Lung microvascular endothelial cell (primary cell): Measurements from ENCODE around the gene PIK3R5. TPM values are rescaled to one million over a fixed set of nuclear protein-coding genes. Genes with fewer than 3 reads are reported as not detected.

ENCODE experiments used
- DNase-seq, 2 donors: peaks; one replicate each; pipeline versions ENCODE4 v3.0.0 to v3.0.0-alpha.2; 2010; ENCODE audit warnings: low read depth in 2 of 2
- total RNA-seq: library from RNA; depleted of rRNA; stranded (reverse); fragments of >200 nt; gene quantifications from 2 replicates; pipeline ENCODE4 v1.2.1, GENCODE V29; 2014

PIK3R5 gene
- total RNA-seq, 1 donor from 2014 or later: not detected

DNA sequence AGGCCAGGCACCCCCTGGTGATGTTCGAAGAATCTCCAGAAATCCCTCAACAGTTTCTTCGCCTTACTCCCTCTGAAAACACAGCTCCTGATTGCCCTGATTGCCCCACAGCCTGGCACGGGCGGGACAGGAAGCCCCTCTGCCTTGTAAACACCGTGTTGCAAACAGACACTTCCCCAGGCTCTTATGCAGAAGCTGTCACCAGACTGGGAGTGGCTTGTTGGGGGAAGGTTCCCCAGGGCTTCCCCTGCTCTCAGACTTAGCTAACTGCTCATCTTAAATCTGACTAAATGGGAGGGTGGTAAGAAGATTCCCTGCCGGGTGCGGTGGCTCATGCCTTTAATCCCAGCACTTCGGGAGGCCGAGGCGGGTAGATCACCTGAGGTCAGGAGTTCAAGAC, 11.2 kb downstream of the PIK3R5 start:
- DNase-seq: no peak

DNA sequence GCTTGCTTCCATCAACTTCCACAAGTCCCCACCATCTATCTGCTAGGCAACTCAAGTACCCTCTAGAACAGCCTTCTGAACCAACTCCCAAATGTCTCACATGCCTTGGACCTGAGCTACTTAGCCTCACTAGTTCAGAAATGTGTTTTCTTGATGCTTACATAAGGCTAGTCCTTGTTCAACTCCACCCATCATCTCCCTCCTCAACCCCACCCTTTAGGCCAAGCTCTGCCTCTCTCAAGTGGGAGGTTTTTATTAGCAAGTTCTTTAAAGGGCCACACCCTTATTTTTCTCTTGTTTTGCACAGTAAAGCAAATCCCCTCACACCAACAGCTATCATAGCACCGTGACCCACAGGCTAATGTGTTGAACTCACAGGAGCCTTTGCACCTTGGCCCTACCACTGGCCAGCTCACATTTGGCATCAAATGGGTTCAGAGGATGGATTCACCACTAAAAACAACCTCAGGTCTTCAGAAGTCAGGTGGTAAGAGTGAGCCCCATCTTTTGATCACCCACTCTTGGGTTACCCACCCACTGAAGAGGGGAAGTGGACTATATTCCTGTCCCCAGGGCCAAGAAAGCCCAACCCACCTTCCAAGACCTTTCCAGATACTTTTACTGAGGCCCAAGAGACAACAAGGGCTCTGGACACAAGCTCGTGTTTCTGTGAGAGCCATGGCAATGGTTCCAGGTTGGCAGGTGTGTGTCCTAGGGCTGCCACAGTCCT, 12.2 kb downstream of the PIK3R5 start:
- no peak for DNase-seq

DNA sequence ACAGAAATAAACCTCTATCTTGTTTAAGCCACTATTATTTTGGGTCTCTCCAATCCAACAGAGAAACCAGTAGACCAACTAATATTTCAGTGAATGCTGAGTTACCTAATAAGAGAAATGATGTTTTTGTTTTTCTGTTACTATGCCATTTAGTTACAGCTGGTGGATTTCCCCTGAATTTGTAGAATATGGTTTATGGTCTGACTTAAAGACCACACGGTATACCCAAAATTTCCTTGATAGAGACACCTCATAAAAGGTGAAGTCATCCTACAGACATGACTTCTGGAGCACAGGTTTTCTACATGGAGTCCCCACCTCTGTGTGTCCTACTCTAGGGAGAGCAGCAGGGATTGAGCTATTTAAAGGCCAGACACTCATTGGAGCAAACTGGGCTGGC, 13.3 kb downstream of the PIK3R5 start:
- no peak for DNase-seq

DNA sequence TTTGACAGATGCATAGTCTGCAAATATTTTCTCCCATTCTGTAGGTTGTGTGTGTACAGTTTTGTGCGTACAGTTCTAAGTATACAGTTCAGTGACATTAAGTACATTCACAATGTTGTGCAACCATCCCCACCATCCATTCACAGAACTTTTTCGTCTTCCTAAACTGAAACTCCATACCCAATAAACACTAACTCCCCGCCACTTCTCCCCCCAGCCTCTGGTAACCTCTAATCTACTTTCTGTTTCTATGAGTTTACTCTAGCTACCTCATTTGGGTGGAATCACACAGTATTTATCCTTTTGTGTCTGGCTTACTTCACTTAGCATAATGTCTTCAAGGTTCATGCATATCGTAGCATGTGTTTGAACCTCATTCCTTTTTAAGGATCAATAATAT, 14.3 kb downstream of the PIK3R5 start:
- no peak for DNase-seq

DNA sequence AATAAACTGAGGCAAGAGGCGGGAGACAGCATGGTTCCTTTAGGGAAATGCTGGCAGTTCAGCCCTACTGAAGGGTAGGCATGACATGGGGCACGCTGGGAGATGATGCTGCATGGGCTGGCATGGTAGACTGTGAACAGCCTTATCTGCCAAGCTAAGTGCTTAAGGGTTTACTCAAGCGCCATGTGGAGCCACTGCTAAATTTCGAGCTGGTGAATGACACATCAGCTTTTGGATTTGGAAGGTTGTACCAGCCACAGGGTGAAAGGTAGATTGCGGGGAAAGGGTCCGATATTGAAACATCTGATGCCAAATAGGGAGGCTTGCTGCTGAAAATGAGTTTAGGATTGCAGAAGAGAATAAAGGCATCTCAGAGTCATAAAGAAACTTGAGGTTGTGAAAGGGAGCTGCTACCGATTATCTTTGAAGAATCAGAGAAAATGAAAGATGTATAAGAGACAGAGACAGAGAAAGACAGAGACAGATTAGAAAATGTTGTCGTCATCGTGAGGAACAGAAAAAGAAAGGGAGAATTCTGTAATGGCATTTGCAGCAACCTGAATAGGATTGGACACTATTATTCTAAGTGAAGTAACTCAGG, 16.3 kb downstream of the PIK3R5 start:
- DNase-seq: no peak

DNA sequence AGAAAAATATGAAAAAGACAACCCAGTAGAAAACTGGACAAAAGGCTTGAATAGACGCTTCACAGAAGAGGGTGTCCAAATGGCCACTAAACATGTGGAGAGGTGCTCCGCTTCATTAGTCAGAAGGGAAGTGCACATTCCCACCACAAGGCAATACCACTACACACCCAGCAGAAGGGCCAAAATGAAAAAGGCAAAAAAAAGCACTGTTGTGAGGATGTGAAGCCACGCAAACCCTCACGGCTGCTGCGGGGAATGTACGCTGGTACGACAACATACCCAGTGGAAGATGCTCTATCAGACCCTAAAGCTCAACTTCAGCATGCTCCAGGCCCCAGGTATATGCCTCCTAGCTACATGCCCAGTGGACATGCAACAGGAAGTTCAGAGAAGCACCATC, 17.0 kb downstream of the PIK3R5 start:
- DNase-seq: no peak

DNA sequence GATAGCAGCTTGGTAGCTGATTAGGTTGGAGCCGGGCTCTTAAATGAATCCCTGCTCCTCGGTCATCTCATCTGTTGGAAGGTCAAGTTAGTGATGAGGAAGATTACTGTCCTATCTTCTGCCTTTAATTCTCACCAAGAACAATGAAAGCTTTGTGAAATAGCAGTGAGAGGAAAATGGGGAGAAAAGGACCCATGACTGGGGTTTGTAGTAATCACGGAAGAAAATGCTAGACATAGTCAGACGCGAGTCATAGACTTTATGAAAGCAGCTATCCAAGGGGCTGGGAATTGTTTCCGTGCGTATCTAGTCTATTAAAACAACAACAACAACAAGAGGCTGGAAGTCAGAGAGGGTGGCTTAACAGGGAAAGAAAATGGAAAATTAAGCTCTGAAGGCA, 18.3 kb downstream of the PIK3R5 start:
- no peak for DNase-seq

DNA sequence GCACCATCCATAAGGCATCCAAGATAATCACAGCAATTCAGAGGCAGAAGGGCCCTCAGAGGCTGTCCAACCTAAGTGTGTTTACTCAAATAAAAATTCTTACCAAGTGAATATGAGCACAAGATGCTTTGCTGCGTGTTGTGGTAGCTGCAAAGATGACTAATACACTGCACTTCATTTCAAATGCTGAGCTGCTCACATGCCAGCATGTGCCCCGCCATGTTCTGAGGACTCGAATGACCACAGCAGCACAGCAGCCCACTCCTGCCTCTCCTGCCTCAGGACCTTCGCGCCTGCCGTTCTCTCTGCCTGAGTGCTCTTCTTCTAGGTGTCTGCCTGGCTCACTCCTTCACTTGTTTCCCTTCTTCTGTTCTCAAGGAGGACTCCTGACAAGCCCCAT, 19.0 kb downstream of the PIK3R5 start:
- DNase-seq: no peak

DNA sequence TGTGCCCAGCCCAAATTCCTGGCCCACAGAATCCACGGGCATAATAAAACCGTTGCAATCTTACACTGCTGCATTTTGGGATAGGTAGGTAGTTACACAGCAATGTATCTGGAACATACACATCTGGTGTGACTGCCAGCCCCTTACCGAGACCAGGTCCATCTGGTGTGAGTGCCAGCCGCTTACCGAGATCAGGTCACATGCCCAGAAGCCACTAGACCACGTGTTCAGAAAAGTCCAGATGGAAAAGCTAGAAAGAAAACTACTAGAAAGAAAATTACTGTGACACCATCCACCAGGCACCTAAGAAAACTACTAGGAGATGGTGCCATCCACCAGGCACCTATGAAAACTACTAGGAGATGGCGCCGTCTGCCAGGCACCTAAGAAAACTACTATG, 19.4 kb downstream of the PIK3R5 start:
- DNase-seq: no peak

DNA sequence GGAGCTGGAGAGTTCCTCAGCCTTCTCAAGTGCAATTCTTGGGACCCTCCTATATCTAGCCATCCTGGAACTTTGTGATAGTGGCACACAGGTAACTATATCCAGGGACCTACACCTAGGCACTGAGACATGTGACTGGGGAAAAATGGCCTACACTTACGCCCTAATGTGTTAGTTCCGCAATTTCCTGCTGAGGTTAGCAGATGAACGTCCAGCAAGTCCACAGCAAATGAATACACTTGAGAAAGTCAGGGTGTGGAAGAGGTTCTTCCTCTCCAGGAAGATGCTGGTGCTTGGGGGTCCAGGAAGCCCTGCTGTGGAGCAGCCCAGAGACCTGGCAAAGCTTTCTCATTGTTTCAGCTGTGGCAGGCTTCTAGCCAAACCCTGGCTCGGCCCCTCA, 20.8 kb downstream of the PIK3R5 start:
- no peak for DNase-seq

DNA sequence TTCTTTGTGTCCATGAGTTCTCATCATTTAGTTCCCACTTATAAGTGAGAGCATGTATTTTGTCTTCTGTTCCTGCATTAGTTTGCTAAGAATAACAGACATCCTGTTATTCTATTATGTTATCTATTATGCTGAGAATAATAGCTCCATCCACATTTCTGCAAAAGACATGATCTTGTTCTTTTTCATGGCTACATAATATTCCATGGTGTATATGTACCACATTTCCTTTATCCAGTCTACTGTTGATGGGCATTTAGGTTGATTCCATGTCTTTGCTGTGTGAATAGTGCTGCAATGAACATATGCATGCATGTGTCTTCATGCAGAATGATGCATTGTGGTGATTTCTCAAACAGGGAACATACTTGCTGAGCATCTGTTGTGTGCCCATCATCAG, 21.4 kb downstream of the PIK3R5 start:
- DNase-seq: no peak

DNA sequence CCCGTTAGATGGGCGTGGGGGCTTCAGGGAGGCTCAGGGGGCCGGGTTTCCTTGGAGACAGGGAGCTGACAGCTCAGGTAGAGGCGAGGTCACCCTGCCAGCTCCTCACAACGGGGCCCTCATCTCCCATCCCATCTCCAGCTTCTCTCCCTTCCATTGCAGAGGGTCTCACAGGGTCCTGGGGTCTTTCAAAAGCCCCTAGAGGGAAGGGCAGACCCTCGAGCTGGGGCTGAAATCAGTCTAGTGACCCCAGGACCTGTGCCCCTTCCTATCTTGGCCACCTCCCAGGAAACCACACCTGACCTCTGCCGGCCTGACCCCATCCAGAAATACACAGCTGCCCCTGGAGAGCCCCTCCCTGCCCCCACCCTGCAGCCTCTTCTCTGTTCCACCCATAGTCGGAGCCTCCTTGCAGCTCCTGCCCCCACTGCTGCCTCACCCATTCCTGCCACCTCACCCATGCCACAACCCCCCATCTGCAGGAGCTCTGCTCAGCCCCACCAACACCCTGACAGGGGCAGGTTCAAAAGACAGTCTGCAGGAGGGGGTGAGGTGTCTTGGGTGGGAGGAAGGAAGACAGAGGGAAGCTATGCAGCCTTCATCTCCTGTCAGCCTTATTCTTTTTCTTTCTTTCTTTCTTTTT, 23.4 kb downstream of the PIK3R5 start:
- no peak for DNase-seq

DNA sequence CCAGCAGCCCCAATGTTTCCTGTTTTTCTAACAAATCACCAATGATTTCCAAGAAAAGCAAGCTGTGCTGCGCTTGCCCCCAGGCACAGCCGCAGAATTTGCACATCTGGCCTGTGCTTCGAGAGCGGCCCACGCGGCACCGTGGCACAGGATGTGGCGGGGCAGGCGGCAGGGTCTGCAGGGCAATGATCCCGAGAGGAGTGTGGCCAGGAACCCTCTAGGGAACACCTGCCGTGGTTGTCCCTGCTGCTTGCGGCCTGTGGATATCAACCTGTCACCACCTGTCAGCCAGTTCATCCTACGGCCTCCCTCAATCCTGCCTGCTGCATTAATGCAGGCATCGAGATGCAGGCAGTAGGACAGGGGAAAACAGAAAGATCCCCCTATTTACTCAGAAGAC, 24.0 kb downstream of the PIK3R5 start:
- no peak for DNase-seq

DNA sequence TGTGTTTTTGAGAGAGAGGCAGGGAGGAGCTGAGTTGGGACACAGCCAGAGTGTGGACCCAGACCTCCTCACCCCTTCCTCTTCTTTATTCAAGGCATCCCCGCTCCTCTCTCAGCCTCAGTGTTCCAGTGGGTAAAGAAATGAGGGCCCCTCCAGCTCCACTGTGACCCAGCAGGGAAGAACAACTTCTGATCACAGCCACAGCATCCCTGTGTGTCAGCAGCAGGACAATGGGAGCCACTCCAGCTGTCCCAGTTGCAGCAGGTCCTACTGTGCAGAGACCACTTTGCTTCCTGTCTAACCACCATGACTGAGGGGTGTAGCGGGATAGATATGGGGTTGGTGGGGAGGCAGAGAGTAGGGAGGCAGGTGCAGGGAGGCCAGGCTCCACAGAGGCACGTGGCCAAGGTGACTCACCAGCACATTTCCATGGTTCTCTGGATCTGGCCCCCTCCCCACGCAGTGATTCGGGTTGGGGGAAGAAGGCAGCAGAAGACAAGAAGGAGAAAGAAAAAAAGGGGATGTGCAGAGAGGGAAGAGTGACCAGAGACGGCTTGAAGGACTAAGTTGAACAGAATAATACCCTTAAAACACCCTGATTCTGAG, 24.5 kb downstream of the PIK3R5 start:
- DNase-seq: no peak

DNA sequence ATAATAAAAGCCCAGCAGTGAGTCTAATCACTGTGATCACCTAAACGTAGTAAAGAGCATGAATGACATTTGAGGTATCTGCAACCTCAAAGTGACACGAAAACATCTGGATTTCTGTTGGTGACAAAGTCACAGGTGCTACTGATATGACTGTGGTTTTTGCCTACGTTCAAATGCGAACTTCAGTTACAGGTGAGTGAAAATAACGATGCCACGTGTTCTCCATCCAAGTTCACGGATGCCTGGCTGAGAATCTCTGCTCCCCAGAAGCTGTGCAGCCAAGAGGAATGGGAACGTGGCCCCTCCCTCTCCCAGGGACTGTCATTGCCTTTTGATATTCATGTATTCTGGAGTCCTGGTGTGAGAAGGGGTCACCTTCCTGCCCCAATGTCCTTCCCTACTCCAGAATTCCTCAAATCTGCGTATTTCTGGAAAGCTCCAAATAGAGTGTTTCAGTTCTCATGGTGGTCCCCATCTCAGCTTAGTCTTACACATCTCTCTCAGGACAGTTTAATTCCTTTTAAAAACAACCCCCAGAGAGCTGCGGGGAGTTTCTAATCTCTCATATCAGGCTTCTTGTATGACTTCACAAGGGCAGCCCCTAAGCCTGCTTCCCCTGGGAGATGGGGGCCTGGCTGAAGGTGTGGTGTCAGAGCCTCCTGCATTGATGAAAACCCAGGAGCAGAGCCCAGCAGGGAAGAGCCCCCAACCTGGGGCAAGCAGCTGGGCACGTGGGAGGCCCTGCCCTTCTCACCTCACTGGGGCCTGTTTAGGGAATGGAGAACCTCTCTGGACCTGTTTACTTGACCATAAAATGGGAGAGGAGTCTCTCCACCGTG, 25.8 kb downstream of the PIK3R5 start:
- no peak for DNase-seq

DNA sequence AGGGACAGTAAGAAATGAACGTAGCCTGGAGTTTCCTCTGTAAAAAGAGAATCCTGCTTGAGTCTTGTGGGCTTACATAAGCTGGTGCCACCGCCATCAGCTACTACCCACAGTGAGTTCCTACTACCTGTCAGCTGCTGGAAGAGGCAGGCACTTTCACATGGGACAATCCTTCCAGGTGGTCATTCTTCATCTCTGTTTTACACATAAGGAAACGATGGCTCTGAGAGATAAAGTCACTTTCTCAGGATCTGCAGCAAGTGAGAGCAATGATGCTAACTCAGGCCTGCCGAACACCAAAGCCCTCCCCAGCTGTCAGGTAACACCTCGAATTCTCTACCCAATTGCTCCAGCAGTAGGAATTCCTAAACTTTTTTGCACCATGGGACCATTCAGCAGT, 26.6 kb downstream of the PIK3R5 start:
- no peak for DNase-seq

DNA sequence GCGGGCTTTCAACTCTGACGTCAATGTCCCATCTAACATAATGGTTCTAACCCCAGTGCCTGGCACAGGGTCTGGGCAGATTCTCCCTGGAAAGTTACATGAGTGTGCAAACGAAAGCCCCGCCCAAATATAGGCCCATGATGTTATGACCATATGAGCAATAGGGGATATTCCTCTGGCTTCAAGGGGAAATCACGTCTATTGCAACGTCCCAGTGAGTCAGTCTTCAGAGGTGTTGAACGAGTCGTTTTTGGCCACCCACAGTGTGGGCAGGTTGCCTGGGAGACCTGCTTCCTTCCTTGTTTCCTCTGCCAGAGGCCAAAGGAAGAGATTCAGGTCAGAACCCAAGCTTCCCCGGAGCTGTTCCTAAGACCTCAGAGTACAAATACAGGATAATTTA, 30.3 kb downstream of the PIK3R5 start:
- DNase-seq: no peak

DNA sequence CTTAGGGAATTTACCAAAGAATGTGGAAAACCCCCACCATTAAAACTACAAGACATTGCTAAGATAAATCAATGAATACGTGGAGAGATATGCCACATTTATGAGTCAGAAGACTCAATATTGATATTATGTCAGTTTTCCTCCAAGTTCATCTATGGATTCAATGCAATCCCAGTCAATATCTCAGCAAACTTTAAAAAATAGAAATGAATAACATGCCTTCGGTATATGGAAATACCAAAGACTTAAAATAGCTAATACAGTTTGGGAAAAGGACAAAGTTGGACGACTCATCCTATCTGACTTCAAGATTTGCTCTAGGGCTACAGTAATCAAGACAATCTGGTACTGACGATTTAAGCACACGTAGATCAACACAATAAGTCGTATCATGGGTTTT, 31.2 kb downstream of the PIK3R5 start:
- no peak for DNase-seq

DNA sequence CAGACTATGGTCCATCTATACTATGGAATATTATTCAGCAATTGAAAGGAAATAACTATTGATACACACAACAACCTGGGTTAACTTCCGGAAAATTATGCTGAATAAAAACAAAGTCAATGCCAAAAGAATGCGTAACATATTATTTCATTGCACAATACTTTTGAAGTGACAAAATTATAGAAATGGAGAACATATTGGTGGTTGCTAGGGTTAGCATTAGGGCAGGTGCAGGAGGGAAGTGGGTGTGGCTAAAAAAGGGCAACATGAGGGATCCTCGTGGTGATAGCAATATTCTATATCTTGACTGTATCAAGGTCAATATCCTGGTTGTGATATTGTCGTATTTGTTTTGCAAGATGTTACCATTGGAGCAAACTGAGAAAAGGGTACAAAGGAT, 34.9 kb downstream of the PIK3R5 start:
- no peak for DNase-seq

DNA sequence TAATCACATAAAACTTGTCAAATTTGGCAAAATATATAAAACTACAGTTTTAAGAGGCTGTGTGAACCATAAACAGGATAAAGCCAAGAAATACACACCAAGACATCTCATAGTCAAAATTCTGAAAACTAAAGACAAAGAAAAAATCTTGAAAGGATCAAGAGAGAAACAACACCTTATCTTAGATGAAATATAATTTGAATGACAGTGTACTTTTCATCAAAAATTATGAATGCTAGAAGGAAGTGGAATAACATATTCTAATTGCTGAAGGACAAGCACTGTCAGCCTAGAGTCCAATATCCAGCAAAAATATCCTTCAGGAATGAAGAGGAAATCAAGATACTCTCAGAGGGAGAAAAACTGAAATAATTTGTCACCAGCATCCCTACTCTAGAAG, 37.2 kb downstream of the PIK3R5 start:
- DNase-seq: no peak

DNA sequence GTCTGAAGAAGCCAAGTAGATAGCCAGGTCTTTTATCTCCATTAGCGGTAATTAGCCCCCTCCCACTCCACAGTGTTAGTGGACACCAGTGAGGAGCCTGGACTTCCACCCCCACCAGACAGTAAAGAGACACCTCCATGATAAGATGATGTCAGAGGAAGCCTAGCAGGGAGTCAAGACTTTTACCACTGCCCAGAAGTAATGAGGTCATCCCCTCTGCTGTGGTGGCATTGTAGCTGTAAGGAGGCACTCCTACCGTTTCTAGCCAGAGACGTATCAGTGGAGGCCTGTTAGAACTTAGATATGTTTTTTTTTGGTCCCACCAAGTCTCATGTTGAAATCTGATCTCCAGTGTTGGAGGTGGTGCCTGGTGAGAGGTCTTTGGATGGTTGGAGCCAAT, 38.1 kb downstream of the PIK3R5 start:
- no peak for DNase-seq

DNA sequence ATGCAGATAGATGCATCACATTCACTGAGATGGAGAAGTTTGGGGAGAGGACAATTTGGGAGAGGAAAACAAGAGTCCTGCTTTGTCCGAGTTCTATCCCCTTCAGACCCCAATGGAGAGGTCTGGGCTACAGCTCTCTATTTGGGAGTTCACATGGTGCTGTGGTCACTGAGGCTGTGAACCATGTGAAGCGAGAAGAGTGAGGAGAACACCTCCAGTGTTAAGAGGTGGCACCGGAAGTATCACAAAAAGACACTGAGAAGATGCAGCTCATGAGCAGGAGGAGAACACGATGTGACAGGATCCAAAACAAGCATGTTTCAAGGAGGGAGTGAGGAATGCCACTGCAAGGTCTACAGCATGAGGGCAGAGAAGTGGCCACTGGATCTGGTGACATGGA, 39.7 kb downstream of the PIK3R5 start:
- DNase-seq: no peak
